Heart left ventricle (tissue), 13 donors: ENCODE measurements around the gene CCNE1.

Experiments used
- POLR2A ChIP-seq, 2 donors: fragments of 450-650 bp; IDR thresholded peaks; one replicate each; pipeline ENCODE4 v1.6.1; 2017; ENCODE audit warnings: antibody characterized with exemption in 2 of 2, mild to moderate bottlenecking in 2 of 2, moderate library complexity in 2 of 2
- TF ChIP-seq, protein P1 (sequence below), 12 donors: fragments of 200-600 bp; sonication (generic) in 4 of 12; IDR thresholded peaks; one replicate each; pipeline versions ENCODE4 v1.5.0 to v1.8.0; 2018 to 2022; ENCODE audit warnings: antibody characterized with exemption in 12 of 12, mild to moderate bottlenecking in 5 of 12
- donor health status: ischemic (EF 13 %, LVEDD 7.1; RV severe dilation, severe dysfunction).
- donor health status: DM: no; HTN: yes; CAD: no.
- donor health status: DM: no; HTN: no; CAD: no.
- donor health status: ischemic (EF 25% LVEDD 6.9; RV normal size, moderate dysfunction).
- donor health status: ischemic (EF 25% LVEDD 5.7; RV mildly dilated, moderate dysfunction).
- donor health status: ischemic (EF 35%, LVEDD 5.7; RV mildly dilated, moderate dysfunction).
- donor health status: nonischemic (EF 11% LVEDD 7.7; RV severe dilation, severe dysfunction).
- donor health status: DM: yes; HTN: yes; CAD: no.
- donor health status: PGD.
- donor health status: ischemic (EF 29% LVEDD 5.4; RV normal size, mild dysfunction).
- donor health status: nonischemic (EF 23%, LVEDD 6.1; RV moderate dilation, normal function).

DNA sequence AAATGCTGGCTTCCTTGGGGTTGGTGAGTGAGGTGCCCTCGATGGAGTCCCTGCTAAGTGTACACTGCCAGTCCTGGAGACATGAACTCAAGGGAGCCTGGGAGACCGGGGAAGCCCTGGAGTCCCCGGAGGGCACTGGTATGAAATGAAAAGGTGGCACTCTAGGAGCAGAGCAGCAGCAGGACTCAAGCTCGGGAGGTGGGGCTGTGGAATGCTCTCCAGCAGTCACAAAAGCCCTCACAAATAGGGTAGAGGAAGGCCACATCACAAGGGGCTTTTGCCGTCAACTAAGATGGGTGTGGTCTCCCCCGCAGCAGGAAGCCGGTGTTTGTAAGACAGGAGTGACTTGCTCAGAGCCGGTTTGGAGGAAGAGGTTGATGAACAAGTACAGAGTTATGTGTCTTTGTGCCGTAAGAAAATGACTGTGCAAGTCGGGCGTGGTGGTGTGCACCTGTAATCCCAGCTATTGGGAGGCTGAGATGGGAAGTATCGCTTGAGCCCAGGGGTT is 19.3 kb downstream of the CCNE1 start:
- TF ChIP-seq, protein P1, sequence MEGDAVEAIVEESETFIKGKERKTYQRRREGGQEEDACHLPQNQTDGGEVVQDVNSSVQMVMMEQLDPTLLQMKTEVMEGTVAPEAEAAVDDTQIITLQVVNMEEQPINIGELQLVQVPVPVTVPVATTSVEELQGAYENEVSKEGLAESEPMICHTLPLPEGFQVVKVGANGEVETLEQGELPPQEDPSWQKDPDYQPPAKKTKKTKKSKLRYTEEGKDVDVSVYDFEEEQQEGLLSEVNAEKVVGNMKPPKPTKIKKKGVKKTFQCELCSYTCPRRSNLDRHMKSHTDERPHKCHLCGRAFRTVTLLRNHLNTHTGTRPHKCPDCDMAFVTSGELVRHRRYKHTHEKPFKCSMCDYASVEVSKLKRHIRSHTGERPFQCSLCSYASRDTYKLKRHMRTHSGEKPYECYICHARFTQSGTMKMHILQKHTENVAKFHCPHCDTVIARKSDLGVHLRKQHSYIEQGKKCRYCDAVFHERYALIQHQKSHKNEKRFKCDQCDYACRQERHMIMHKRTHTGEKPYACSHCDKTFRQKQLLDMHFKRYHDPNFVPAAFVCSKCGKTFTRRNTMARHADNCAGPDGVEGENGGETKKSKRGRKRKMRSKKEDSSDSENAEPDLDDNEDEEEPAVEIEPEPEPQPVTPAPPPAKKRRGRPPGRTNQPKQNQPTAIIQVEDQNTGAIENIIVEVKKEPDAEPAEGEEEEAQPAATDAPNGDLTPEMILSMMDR (IDR thresholded peaks at IDR 0.05) = no peak
- TF ChIP-seq POLR2A (IDR thresholded peaks at IDR 0.05) = no peak
